HCT116 (cell line): ENCODE measurements around the gene GNG2. TPM values are rescaled to one million over a fixed set of nuclear protein-coding genes. Genes with fewer than 3 reads are reported as not detected.

ENCODE experiments used
- ATAC-seq: fragments of 200-7000 bp; cut with Tn5 transposase; 2 replicates; pipeline ENCODE4 v1.9.1; 2020; ENCODE audit warnings: mild to moderate bottlenecking, moderate library complexity
- BruUV-seq: library from RNA; stranded (reverse); fragments of 400-500 nt; replicated peaks from 2 replicates; lab custom pipeline; 2021; lab: Mats Ljungman, UMichigan
- CTCF ChIA-PET: fragments of 300-600 bp; sonication (Branson Sonifier 250); formaldehyde crosslinking; loops from one replicate; lab custom pipeline; 2021; ENCODE audit warnings: antibody characterized with exemption; lab: Charles Lee
- POLR2A ChIA-PET: fragments of 300-600, 350-600 bp; sonication (Branson Sonifier 250); formaldehyde crosslinking; loops from one replicate; lab custom pipeline; 2021; ENCODE audit warnings: antibody characterized with exemption; lab: Charles Lee
- RAD21 ChIA-PET, 2 experiments: fragments of 300-600 bp; sonication (Branson Sonifier 250); formaldehyde crosslinking; loops; one replicate each; lab custom pipeline; 2023; ENCODE audit warnings: low total read pairs in 2 of 2; ENCODE audit not compliant: uncharacterized antibody in 2 of 2, unreplicated experiment in 2 of 2, low non-redundant PET in 1 of 2; lab: Charles Lee
- DNase-seq: peaks from one replicate; pipeline ENCODE4 v3.0.0-alpha.2; 2010; ENCODE audit warnings: low read depth, low spot score
- H2AFZ ChIP-seq: fragments of 200-600 bp; shearing (Covaris generic), sonication (generic); 2 replicates; pipeline ENCODE4 v1.6.1; 2017; ENCODE audit warnings: low read depth, mixed run types, mixed read lengths, antibody characterized with exemption, low read length; ENCODE audit not compliant: poor library complexity, severe bottlenecking
- H3K27ac ChIP-seq: 2 replicates; pipeline ENCODE4 v1.5.1; 2012; ENCODE audit warnings: low read depth, low read length
- H3K27me3 ChIP-seq: fragments of 200-600 bp; sonication (generic); 2 replicates; pipeline ENCODE4 v1.6.1; 2016; ENCODE audit warnings: mixed run types, low read length, mixed read lengths; ENCODE audit not compliant: insufficient read depth
- H3K36me3 ChIP-seq, 2 experiments: fragments of 200-500 bp in 1 of 2; fragments of 200-600 bp in 1 of 2; sonication (Bioruptor generic) in 1 of 2; sonication (generic) in 1 of 2; 2 replicates each; pipeline versions ENCODE4 v1.5.1 to v1.6.1; 2014 to 2016; ENCODE audit warnings: low read length in 2 of 2, inconsistent platforms in 1 of 2, mixed read lengths in 1 of 2, mixed run types in 1 of 2; ENCODE audit not compliant: insufficient read depth in 2 of 2, control insufficient read depth in 1 of 2
- H3K4me1 ChIP-seq, 2 experiments: fragments of 200-600 bp in 1 of 2; sonication (generic) in 1 of 2; 2 replicates each; pipeline versions ENCODE4 v1.5.1 to v1.6.1; 2012 to 2017; ENCODE audit warnings: low read length in 2 of 2, inconsistent platforms in 1 of 2, mild to moderate bottlenecking in 1 of 2, mixed read lengths in 1 of 2, mixed run types in 1 of 2, moderate library complexity in 1 of 2; ENCODE audit not compliant: insufficient read depth in 2 of 2, control insufficient read depth in 1 of 2
- H3K4me2 ChIP-seq: fragments of 200-600 bp; sonication (generic); 2 replicates; pipeline ENCODE4 v1.6.1; 2017; ENCODE audit warnings: mixed run types, low read length, mixed read lengths
- H3K4me3 ChIP-seq, 2 experiments: fragments of 200-600 bp in 1 of 2; sonication (generic) in 1 of 2; replicated peaks in 1 of 2; 2 replicates each; pipeline ENCODE4 v1.5.1; 2011 to 2016; ENCODE audit warnings: low read length in 2 of 2, control low read depth in 1 of 2, low read depth in 1 of 2, mild to moderate bottlenecking in 1 of 2, mixed read lengths in 1 of 2, mixed run types in 1 of 2
- H3K79me2 ChIP-seq: fragments of 200-600 bp; sonication (generic); 2 replicates; pipeline ENCODE4 v1.6.1; 2017; ENCODE audit warnings: mild to moderate bottlenecking, mixed run types, low read length, moderate library complexity, mixed read lengths; ENCODE audit not compliant: insufficient read depth
- H3K9ac ChIP-seq: fragments of 200-600 bp; sonication (generic); 2 replicates; pipeline ENCODE4 v1.6.1; 2016; ENCODE audit warnings: low read length, mixed read lengths
- H3K9me2 ChIP-seq: fragments of 200-600 bp; sonication (generic), shearing (Covaris generic); 2 replicates; pipeline ENCODE4 v1.6.1; 2017; ENCODE audit warnings: mixed run types, mild to moderate bottlenecking, moderate library complexity; ENCODE audit not compliant: insufficient read depth
- H3K9me3 ChIP-seq, 2 experiments: fragments of 200-500 bp in 1 of 2; fragments of 200-600 bp in 1 of 2; sonication (Bioruptor generic) in 1 of 2; sonication (generic) in 1 of 2; 2 replicates each; pipeline ENCODE4 v1.6.1; 2014 to 2017; ENCODE audit warnings: low read length in 2 of 2, mixed read lengths in 2 of 2, inconsistent platforms in 1 of 2, low read depth in 1 of 2, mild to moderate bottlenecking in 1 of 2, mixed run types in 1 of 2, moderate library complexity in 1 of 2; ENCODE audit not compliant: control insufficient read depth in 1 of 2, insufficient read depth in 1 of 2
- H4K20me1 ChIP-seq: fragments of 200-600 bp; sonication (generic), shearing (Covaris generic); 2 replicates; pipeline ENCODE4 v1.6.1; 2017; ENCODE audit warnings: mixed run types, mild to moderate bottlenecking, moderate library complexity; ENCODE audit not compliant: insufficient read depth
- ATF3 ChIP-seq: IDR thresholded peaks from 2 replicates; pipeline ENCODE4 v1.6.1; 2012
- CBX3 ChIP-seq: IDR thresholded peaks from 2 replicates; pipeline ENCODE4 v1.6.1; 2012; ENCODE audit warnings: low read depth
- CEBPB ChIP-seq: IDR thresholded peaks from 2 replicates; pipeline ENCODE4 v1.6.1; 2012; ENCODE audit warnings: low read depth
- EGR1 ChIP-seq: IDR thresholded peaks from 2 replicates; pipeline ENCODE4 v1.6.1; 2012; ENCODE audit warnings: low read depth
- ELF1 ChIP-seq: IDR thresholded peaks from 2 replicates; pipeline ENCODE4 v1.6.1; 2012; ENCODE audit warnings: low read depth, borderline replicate concordance
- EZH2 ChIP-seq: fragments of 200-600 bp; sonication (generic); IDR thresholded peaks from 2 replicates; pipeline ENCODE4 v1.6.1; 2017; ENCODE audit warnings: antibody characterized with exemption, mixed run types
- EZH2phosphoT487 ChIP-seq: fragments of 200-600 bp; IDR thresholded peaks from 2 replicates; pipeline ENCODE4 v1.6.1; 2018; ENCODE audit warnings: antibody characterized with exemption, borderline replicate concordance
- FOSL1 ChIP-seq: IDR thresholded peaks from 2 replicates; pipeline ENCODE4 v1.6.1; 2012; ENCODE audit warnings: low read depth
- MAX ChIP-seq: IDR thresholded peaks from 2 replicates; pipeline ENCODE4 v1.6.1; 2012
- POLR2AphosphoS5 ChIP-seq: IDR thresholded peaks from 2 replicates; pipeline ENCODE4 v1.6.1; 2011; ENCODE audit warnings: mild to moderate bottlenecking, low read depth, low read length, moderate library complexity
- REST ChIP-seq: IDR thresholded peaks from 2 replicates; pipeline ENCODE4 v1.6.1; 2012; ENCODE audit warnings: low read depth
- SIN3A ChIP-seq: IDR thresholded peaks from 2 replicates; pipeline ENCODE4 v1.6.1; 2012; ENCODE audit warnings: low read depth
- SRF ChIP-seq: IDR thresholded peaks from 2 replicates; pipeline ENCODE4 v1.6.1; 2012; ENCODE audit warnings: low read depth
- ZBTB33 ChIP-seq: IDR thresholded peaks from 2 replicates; pipeline ENCODE4 v1.6.1; 2011; ENCODE audit warnings: mild to moderate bottlenecking, low read length, moderate library complexity; ENCODE audit not compliant: insufficient replicate concordance; ENCODE audit errors: extremely low read depth
- ZNF274 ChIP-seq: fragments of 200-500 bp; sonication (Bioruptor generic); IDR thresholded peaks from 2 replicates; pipeline ENCODE4 v1.6.1; 2014; ENCODE audit warnings: mild to moderate bottlenecking, low read depth, low read length, inconsistent platforms
- intact Hi-C: fragments of 100-400 bp; cut with micrococcal nuclease; formaldehyde crosslinking; loops from 2 replicates; pipeline ENCODE4 v1.10.0; 2022
- total RNA-seq: library from RNA; stranded (reverse); gene quantifications from one replicate; pipeline ENCODE4 v1.2.1, GENCODE V29; 2021; ENCODE audit not compliant: unreplicated experiment

Gene GNG2
- total RNA-seq, 1 experiment from 2014 or later: 0.74 TPM

- Histone ChIP-seq H3K79me2 (no peaks in the 10 kb centered on the region), H2AFZ (no peak overlapping the region), H3K9ac (no peak overlapping the region), H3K4me1 (no peaks in the 10 kb centered on the region), H3K4me2 (no peak overlapping the region), H3K9me3 (no peaks in the 10 kb centered on the region), H3K4me3 (no peak overlapping the region), H4K20me1 (no peaks in the 10 kb centered on the region), H3K27ac (no peak overlapping the region), H3K36me3 (no peaks in the 10 kb centered on the region), H3K27me3 (no peaks in the 10 kb centered on the region), H3K9me2 (no peaks in the 10 kb centered on the region)
- no peak for TF ChIP-seq EGR1
- no peak for TF ChIP-seq SRF
- TF ChIP-seq ATF3: no peak
- no peak for TF ChIP-seq REST
- no peak for TF ChIP-seq CBX3
- no peak for TF ChIP-seq CEBPB
- TF ChIP-seq ELF1: no peak
- no peak for TF ChIP-seq POLR2AphosphoS5
- no peak for TF ChIP-seq ZNF274
- no peak for TF ChIP-seq SIN3A
- TF ChIP-seq EZH2: no peak
- TF ChIP-seq EZH2phosphoT487: no peak
- no peak for TF ChIP-seq ZBTB33
- no peak for TF ChIP-seq FOSL1
- no peak for TF ChIP-seq MAX
- ChIA-PET RAD21 (no interaction called here), CTCF (no interaction called here), POLR2A (no interaction called here)
- no TSS peak for BruUV-seq
- ATAC-seq: no peak
- no peak for DNase-seq
- intact Hi-C loops: no loop called here
These were observed 66.0 kb downstream of the GNG2 start for GRCh38 chr14:51926449-51926848.
